Measurements from ENCODE around the gene AATK.

Gene AATK, protein sequence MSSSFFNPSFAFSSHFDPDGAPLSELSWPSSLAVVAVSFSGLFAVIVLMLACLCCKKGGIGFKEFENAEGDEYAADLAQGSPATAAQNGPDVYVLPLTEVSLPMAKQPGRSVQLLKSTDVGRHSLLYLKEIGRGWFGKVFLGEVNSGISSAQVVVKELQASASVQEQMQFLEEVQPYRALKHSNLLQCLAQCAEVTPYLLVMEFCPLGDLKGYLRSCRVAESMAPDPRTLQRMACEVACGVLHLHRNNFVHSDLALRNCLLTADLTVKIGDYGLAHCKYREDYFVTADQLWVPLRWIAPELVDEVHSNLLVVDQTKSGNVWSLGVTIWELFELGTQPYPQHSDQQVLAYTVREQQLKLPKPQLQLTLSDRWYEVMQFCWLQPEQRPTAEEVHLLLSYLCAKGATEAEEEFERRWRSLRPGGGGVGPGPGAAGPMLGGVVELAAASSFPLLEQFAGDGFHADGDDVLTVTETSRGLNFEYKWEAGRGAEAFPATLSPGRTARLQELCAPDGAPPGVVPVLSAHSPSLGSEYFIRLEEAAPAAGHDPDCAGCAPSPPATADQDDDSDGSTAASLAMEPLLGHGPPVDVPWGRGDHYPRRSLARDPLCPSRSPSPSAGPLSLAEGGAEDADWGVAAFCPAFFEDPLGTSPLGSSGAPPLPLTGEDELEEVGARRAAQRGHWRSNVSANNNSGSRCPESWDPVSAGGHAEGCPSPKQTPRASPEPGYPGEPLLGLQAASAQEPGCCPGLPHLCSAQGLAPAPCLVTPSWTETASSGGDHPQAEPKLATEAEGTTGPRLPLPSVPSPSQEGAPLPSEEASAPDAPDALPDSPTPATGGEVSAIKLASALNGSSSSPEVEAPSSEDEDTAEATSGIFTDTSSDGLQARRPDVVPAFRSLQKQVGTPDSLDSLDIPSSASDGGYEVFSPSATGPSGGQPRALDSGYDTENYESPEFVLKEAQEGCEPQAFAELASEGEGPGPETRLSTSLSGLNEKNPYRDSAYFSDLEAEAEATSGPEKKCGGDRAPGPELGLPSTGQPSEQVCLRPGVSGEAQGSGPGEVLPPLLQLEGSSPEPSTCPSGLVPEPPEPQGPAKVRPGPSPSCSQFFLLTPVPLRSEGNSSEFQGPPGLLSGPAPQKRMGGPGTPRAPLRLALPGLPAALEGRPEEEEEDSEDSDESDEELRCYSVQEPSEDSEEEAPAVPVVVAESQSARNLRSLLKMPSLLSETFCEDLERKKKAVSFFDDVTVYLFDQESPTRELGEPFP (N-terminal part only)

GRCh38 chr17:81166033-81166492 lies at the start of gene AATK:
Gene AATK (minus strand): TSS chr17:81166221. CDS start chr17:81165992, 229 bp downstream.
- no peak within 1 kb of the TSS for H3K4me3 ChIP-seq (replicated peaks; ENCODE audit: low read depth, low read length)
- no peak for DNase-seq (ENCODE audit: extremely low read depth, low read depth)
- TF ChIP-seq, protein P1, sequence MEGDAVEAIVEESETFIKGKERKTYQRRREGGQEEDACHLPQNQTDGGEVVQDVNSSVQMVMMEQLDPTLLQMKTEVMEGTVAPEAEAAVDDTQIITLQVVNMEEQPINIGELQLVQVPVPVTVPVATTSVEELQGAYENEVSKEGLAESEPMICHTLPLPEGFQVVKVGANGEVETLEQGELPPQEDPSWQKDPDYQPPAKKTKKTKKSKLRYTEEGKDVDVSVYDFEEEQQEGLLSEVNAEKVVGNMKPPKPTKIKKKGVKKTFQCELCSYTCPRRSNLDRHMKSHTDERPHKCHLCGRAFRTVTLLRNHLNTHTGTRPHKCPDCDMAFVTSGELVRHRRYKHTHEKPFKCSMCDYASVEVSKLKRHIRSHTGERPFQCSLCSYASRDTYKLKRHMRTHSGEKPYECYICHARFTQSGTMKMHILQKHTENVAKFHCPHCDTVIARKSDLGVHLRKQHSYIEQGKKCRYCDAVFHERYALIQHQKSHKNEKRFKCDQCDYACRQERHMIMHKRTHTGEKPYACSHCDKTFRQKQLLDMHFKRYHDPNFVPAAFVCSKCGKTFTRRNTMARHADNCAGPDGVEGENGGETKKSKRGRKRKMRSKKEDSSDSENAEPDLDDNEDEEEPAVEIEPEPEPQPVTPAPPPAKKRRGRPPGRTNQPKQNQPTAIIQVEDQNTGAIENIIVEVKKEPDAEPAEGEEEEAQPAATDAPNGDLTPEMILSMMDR (IDR thresholded peaks at IDR 0.05; ENCODE audit: low read depth, low read length, missing control alignments) = no peak

DNA sequence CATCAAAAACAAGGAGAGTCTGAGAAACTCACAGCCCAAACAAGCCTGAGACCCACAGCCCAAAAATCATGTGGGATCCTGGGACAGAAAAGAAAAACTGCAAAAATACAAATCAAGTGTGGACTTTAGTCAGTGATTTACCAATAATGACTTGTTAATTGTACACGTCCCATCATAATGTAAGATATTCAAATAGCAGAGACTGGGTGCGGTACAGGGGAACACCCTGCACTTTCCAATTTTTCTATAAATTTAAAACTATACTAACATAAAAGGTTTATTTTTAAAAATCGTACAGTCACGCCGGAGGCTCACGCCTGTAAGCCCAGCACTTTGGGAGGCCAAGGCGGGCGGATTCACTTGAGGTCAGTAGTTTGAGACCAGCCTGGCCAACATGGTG lies 48.0 kb upstream of the AATK start:
- DNase-seq (ENCODE audit: extremely low read depth, low read depth) = no peak
- TF ChIP-seq, protein P1 (IDR thresholded peaks at IDR 0.05; ENCODE audit: low read depth, low read length, missing control alignments) = no peak
- H3K4me3 ChIP-seq (replicated peaks; ENCODE audit: low read depth, low read length) = no peak overlapping the region

DNA sequence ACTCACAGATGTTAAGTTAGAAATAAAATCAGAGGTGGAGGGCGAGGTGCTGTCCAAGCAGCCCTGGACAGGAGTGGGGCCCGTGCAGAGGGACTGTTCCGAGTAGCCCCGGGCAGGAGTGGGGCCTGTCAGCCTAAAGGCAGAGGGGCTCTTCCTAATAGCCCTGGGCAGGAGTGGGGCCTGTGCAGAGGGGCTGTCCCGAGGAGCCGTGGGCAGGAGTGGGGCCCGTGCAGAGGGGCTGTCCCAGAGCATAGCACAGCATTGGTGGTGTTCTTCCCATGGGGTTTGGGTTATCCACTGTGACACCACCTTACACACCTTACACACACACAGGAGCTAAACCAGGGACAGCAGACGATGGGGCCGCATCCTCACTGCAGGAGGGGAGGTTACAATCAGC lies 46.3 kb upstream of the AATK start:
- no peak for DNase-seq (ENCODE audit: extremely low read depth, low read depth)
- TF ChIP-seq, protein P1 (IDR thresholded peaks at IDR 0.05; ENCODE audit: low read depth, low read length, missing control alignments) = no peak
- no peak overlapping the region for H3K4me3 ChIP-seq (replicated peaks; ENCODE audit: low read depth, low read length)

GRCh38 chr17:81210868-81211267 lies 44.8 kb upstream of the AATK start:
- TF ChIP-seq, protein P1 (IDR thresholded peaks at IDR 0.05; ENCODE audit: low read depth, low read length, missing control alignments) = no peak
- DNase-seq (ENCODE audit: extremely low read depth, low read depth) = no peak
- H3K4me3 ChIP-seq (replicated peaks; ENCODE audit: low read depth, low read length) = no peak overlapping the region

- DNase-seq (ENCODE audit: extremely low read depth, low read depth) = no peak
- TF ChIP-seq, protein P1 (IDR thresholded peaks at IDR 0.05; ENCODE audit: low read depth, low read length, missing control alignments) = no peak
- H3K4me3 ChIP-seq (replicated peaks; ENCODE audit: low read depth, low read length) = no peak overlapping the region
Observed at GRCh38 chr17:81210466-81210865, 44.4 kb upstream of the AATK start.

GRCh38 chr17:81209141-81209540 lies 43.1 kb upstream of the AATK start:
- TF ChIP-seq, protein P1 (IDR thresholded peaks at IDR 0.05; ENCODE audit: low read depth, low read length, missing control alignments) = no peak
- no peak overlapping the region for H3K4me3 ChIP-seq (replicated peaks; ENCODE audit: low read depth, low read length)
- no peak for DNase-seq (ENCODE audit: extremely low read depth, low read depth)
